GM23338 (cell line): ENCODE measurements around the gene DUSP10. TPM values are rescaled to one million over a fixed set of nuclear protein-coding genes. Genes with fewer than 3 reads are reported as not detected.

Experiments used
- ATAC-seq: fragments of 200-7000 bp; cut with Tn5 transposase; 3 replicates; pipeline ENCODE4 v1.9.1; 2020
- DNase-seq: peaks from one replicate; pipeline ENCODE4 v3.0.0-alpha.2; 2015; ENCODE audit warnings: low spot score
- H2AFZ ChIP-seq: fragments of 200-600 bp; sonication (generic); 2 replicates; pipeline ENCODE4 v1.8.0; 2016; ENCODE audit warnings: antibody characterized with exemption, mild to moderate bottlenecking, moderate library complexity
- H3F3A ChIP-seq: fragments of 200-600 bp; sonication (generic); replicated peaks from 2 replicates; pipeline ENCODE4 v1.8.0; 2017; ENCODE audit warnings: antibody characterized with exemption, mixed run types, low read depth
- H3K27ac ChIP-seq: fragments of 200-600 bp; sonication (generic); 2 replicates; pipeline ENCODE4 v1.6.1; 2016; ENCODE audit warnings: low read depth
- H3K27me3 ChIP-seq: fragments of 200-600 bp; sonication (generic); 2 replicates; pipeline ENCODE4 v1.8.0; 2016; ENCODE audit warnings: mild to moderate bottlenecking, mixed run types, moderate library complexity; ENCODE audit not compliant: insufficient read depth
- H3K36me3 ChIP-seq: fragments of 200-600 bp; sonication (generic); 2 replicates; pipeline ENCODE4 v1.8.0; 2016; ENCODE audit warnings: mild to moderate bottlenecking; ENCODE audit not compliant: insufficient read depth
- H3K4me1 ChIP-seq: fragments of 200-600 bp; sonication (generic); 2 replicates; pipeline ENCODE4 v1.8.0; 2016; ENCODE audit warnings: mild to moderate bottlenecking, moderate library complexity; ENCODE audit not compliant: insufficient read depth
- H3K4me2 ChIP-seq: fragments of 200-600 bp; sonication (generic); 2 replicates; pipeline ENCODE4 v1.7.1; 2017; ENCODE audit warnings: mixed run types
- H3K4me3 ChIP-seq: fragments of 200-600 bp; sonication (generic); 2 replicates; pipeline ENCODE4 v1.6.1; 2016; ENCODE audit warnings: mixed run types
- H3K79me2 ChIP-seq: fragments of 200-600 bp; sonication (generic); replicated peaks from 2 replicates; pipeline ENCODE4 v1.8.0; 2017; ENCODE audit warnings: mild to moderate bottlenecking; ENCODE audit not compliant: insufficient read depth
- H3K9me2 ChIP-seq: fragments of 200-600 bp; sonication (generic); 2 replicates; pipeline ENCODE4 v1.8.0; 2017; ENCODE audit not compliant: insufficient read depth
- H4K20me1 ChIP-seq: fragments of 200-600 bp; sonication (generic); replicated peaks from 2 replicates; pipeline ENCODE4 v1.8.0; 2017; ENCODE audit warnings: mild to moderate bottlenecking; ENCODE audit not compliant: insufficient read depth
- H3K27ac Mint-ChIP-seq: 2 replicates; pipeline ENCODE4 v1.8.0; 2020; ENCODE audit warnings: inconsistent platforms, mild to moderate bottlenecking, moderate library complexity, mixed read lengths
- H3K27me3 Mint-ChIP-seq: 3 replicates; pipeline ENCODE4 v1.8.0; 2022; ENCODE audit warnings: low read depth, mild to moderate bottlenecking, moderate library complexity, mixed read lengths, inconsistent platforms; ENCODE audit not compliant: insufficient read depth, poor library complexity
- H3K36me3 Mint-ChIP-seq: 3 replicates; pipeline ENCODE4 v1.8.0; 2021; ENCODE audit warnings: low read depth, mild to moderate bottlenecking, inconsistent platforms, moderate library complexity, mixed read lengths
- H3K4me1 Mint-ChIP-seq: 3 replicates; pipeline ENCODE4 v1.8.0; 2020; ENCODE audit warnings: mild to moderate bottlenecking, inconsistent platforms, mixed read lengths
- H3K4me3 Mint-ChIP-seq: 3 replicates; pipeline ENCODE4 v1.8.0; 2021; ENCODE audit warnings: moderate library complexity, mild to moderate bottlenecking, inconsistent platforms, mixed read lengths
- H3K9me3 Mint-ChIP-seq: 3 replicates; pipeline ENCODE4 v1.8.0; 2020; ENCODE audit warnings: moderate library complexity, mild to moderate bottlenecking, inconsistent platforms, mixed read lengths
- CREB1 ChIP-seq: fragments of 250-450 bp; sonication (Bioruptor Pico); IDR thresholded peaks from 2 replicates; pipeline ENCODE4 v1.5.0; 2020; ENCODE audit warnings: low read depth, mild to moderate bottlenecking, moderate library complexity
- NANOG ChIP-seq: IDR thresholded peaks from 2 replicates; pipeline ENCODE4 v1.6.1; 2016; ENCODE audit warnings: antibody characterized with exemption, borderline replicate concordance
- POLR2AphosphoS5 ChIP-seq: IDR thresholded peaks from 2 replicates; pipeline ENCODE4 v1.6.1; 2016; ENCODE audit warnings: antibody characterized with exemption, low read depth
- ZNF114 ChIP-seq: fragments of 250-450 bp; sonication (Bioruptor Pico); IDR thresholded peaks from 2 replicates; pipeline ENCODE4 v1.5.0; 2020; ENCODE audit warnings: mild to moderate bottlenecking, moderate library complexity
- polyA plus RNA-seq: library from polyadenylated mRNA; unstranded; fragments of >200 nt; fragmentation: Nextera tagmentation; extraction: Ambion mirVana; gene quantifications from 2 replicates; pipeline ENCODE4 v1.2.1, GENCODE V29; 2016
- total RNA-seq: library from RNA; depleted of rRNA; stranded (reverse); fragments of >200 nt; shearing (Covaris generic); gene quantifications from 2 replicates; pipeline ENCODE4 v1.2.3, GENCODE V29; 2014
- TF ChIP-seq, protein P1 (sequence below), 2 experiments: fragments of 200-600 bp in 1 of 2; sonication (generic) in 1 of 2; conservative IDR thresholded peaks; 2 replicates each; pipeline versions ENCODE4 v1.5.1 to v1.6.1; 2016 to 2017; ENCODE audit warnings: antibody characterized with exemption in 2 of 2, low read depth in 2 of 2, mild to moderate bottlenecking in 2 of 2, moderate library complexity in 1 of 2
- TF ChIP-seq, protein P2 (sequence below): IDR thresholded peaks from one replicate; pipeline ENCODE4 v1.6.1; 2018; ENCODE audit warnings: antibody characterized with exemption; ENCODE audit not compliant: unreplicated experiment
- TF ChIP-seq, protein P3 (sequence below): fragments of 250-450 bp; sonication (Bioruptor Pico); IDR thresholded peaks from 2 replicates; pipeline ENCODE4 v1.5.0; 2020; ENCODE audit warnings: mild to moderate bottlenecking, moderate library complexity

Gene DUSP10
- total and polyA plus RNA-seq, 2 experiments from 2014 or later: 1.5 to 1.6 TPM

DNA sequence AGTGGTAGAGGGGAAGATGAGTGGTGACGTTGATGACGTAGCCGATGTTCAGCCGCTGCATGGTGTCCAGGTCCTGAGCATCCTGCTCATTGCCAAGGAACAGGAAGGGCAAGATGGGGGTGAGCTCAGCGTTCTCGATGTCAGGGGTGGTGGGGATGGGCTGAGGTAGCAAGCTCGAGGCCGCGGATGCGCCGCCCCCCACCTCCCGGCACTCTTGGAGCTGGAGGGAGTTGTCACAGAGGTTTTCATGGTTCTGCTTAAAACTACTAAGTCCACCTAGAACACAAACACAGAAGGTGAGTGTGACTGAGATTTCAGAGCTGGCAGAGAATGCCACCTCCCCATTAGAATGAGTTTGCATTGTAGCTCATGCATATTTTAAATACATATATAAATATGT lies 35.7 kb downstream of the DUSP10 start:
- H3K36me3 Mint-ChIP-seq: no peaks in the 10 kb centered on the region
- H3K4me3 Mint-ChIP-seq: no peak overlapping the region
- ATAC-seq (no peak), DNase-seq (no peak)
- H3K4me3 ChIP-seq: no peak overlapping the region
- TF ChIP-seq POLR2AphosphoS5 (no peak), CREB1 (CRISPR knock-in tag) (no peak), NANOG (no peak)
- H3K4me2 ChIP-seq: no peak overlapping the region
- no peak overlapping the region for H3K27ac Mint-ChIP-seq
- H4K20me1 ChIP-seq: no peaks in the 10 kb centered on the region
- no peaks in the 10 kb centered on the region for H3K27me3 ChIP-seq
- H3F3A ChIP-seq: no peaks in the 10 kb centered on the region
- peaks cover 2% of the 10 kb centered on the region; the same call in 1 of the 3 replicates for H3K4me1 Mint-ChIP-seq
- no peak overlapping the region for H3K27ac ChIP-seq
- no peaks in the 10 kb centered on the region for H3K9me2 ChIP-seq
- H3K4me1 ChIP-seq: no peaks in the 10 kb centered on the region
- no peaks in the 10 kb centered on the region for H3K36me3 ChIP-seq
- no peaks in the 10 kb centered on the region for H3K79me2 ChIP-seq
- no peak overlapping the region for H2AFZ ChIP-seq
- H3K9me3 Mint-ChIP-seq: no peaks in the 10 kb centered on the region
- H3K27me3 Mint-ChIP-seq: peaks cover 3% of the 10 kb centered on the region

DNA sequence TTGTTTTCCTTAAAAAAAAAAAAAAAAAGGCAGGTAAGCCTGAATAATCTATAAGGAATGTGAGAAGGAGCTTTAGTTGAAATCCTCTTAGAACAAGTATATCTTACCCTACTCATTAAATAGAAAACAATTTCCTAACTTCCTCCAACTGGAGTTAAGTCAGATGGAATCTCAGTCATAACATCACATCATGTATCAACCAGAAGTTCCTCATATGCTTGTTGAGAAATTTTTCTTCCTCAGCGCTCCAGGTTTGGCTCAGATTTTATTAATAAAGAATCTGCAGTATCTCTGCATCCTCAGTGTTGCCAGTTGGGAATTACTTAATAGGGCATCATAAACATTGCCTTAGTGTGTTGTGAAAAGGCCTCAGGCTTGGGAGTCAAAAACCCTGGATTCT lies 37.6 kb downstream of the DUSP10 start:
- Histone ChIP-seq H3K4me1 (no peaks in the 10 kb centered on the region), H3K79me2 (no peaks in the 10 kb centered on the region), H3K9me2 (no peaks in the 10 kb centered on the region), H3K36me3 (no peaks in the 10 kb centered on the region), H3F3A (no peaks in the 10 kb centered on the region), H4K20me1 (no peaks in the 10 kb centered on the region), H2AFZ (no peak overlapping the region), H3K4me2 (no peak overlapping the region), H3K4me3 (no peak overlapping the region), H3K27me3 (no peaks in the 10 kb centered on the region), H3K27ac (no peak overlapping the region)
- ATAC-seq (no peak), DNase-seq (no peak)
- Mint-ChIP-seq H3K36me3 (no peaks in the 10 kb centered on the region), H3K9me3 (no peaks in the 10 kb centered on the region), H3K27ac (no peak overlapping the region), H3K27me3 (no peaks in the 10 kb centered on the region), H3K4me1 (peaks cover 2% of the 10 kb centered on the region; the same call in 1 of the 3 replicates), H3K4me3 (no peak overlapping the region)
- TF ChIP-seq, protein P1, sequence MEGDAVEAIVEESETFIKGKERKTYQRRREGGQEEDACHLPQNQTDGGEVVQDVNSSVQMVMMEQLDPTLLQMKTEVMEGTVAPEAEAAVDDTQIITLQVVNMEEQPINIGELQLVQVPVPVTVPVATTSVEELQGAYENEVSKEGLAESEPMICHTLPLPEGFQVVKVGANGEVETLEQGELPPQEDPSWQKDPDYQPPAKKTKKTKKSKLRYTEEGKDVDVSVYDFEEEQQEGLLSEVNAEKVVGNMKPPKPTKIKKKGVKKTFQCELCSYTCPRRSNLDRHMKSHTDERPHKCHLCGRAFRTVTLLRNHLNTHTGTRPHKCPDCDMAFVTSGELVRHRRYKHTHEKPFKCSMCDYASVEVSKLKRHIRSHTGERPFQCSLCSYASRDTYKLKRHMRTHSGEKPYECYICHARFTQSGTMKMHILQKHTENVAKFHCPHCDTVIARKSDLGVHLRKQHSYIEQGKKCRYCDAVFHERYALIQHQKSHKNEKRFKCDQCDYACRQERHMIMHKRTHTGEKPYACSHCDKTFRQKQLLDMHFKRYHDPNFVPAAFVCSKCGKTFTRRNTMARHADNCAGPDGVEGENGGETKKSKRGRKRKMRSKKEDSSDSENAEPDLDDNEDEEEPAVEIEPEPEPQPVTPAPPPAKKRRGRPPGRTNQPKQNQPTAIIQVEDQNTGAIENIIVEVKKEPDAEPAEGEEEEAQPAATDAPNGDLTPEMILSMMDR (conservative IDR thresholded peaks at IDR 0.05; ENCODE audit: low read depth in 2 of 2): no peak
- no peak for TF ChIP-seq ZNF114 (CRISPR knock-in tag)
- TF ChIP-seq, protein P2, sequence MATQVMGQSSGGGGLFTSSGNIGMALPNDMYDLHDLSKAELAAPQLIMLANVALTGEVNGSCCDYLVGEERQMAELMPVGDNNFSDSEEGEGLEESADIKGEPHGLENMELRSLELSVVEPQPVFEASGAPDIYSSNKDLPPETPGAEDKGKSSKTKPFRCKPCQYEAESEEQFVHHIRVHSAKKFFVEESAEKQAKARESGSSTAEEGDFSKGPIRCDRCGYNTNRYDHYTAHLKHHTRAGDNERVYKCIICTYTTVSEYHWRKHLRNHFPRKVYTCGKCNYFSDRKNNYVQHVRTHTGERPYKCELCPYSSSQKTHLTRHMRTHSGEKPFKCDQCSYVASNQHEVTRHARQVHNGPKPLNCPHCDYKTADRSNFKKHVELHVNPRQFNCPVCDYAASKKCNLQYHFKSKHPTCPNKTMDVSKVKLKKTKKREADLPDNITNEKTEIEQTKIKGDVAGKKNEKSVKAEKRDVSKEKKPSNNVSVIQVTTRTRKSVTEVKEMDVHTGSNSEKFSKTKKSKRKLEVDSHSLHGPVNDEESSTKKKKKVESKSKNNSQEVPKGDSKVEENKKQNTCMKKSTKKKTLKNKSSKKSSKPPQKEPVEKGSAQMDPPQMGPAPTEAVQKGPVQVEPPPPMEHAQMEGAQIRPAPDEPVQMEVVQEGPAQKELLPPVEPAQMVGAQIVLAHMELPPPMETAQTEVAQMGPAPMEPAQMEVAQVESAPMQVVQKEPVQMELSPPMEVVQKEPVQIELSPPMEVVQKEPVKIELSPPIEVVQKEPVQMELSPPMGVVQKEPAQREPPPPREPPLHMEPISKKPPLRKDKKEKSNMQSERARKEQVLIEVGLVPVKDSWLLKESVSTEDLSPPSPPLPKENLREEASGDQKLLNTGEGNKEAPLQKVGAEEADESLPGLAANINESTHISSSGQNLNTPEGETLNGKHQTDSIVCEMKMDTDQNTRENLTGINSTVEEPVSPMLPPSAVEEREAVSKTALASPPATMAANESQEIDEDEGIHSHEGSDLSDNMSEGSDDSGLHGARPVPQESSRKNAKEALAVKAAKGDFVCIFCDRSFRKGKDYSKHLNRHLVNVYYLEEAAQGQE: no peak
- TF ChIP-seq, protein P3, sequence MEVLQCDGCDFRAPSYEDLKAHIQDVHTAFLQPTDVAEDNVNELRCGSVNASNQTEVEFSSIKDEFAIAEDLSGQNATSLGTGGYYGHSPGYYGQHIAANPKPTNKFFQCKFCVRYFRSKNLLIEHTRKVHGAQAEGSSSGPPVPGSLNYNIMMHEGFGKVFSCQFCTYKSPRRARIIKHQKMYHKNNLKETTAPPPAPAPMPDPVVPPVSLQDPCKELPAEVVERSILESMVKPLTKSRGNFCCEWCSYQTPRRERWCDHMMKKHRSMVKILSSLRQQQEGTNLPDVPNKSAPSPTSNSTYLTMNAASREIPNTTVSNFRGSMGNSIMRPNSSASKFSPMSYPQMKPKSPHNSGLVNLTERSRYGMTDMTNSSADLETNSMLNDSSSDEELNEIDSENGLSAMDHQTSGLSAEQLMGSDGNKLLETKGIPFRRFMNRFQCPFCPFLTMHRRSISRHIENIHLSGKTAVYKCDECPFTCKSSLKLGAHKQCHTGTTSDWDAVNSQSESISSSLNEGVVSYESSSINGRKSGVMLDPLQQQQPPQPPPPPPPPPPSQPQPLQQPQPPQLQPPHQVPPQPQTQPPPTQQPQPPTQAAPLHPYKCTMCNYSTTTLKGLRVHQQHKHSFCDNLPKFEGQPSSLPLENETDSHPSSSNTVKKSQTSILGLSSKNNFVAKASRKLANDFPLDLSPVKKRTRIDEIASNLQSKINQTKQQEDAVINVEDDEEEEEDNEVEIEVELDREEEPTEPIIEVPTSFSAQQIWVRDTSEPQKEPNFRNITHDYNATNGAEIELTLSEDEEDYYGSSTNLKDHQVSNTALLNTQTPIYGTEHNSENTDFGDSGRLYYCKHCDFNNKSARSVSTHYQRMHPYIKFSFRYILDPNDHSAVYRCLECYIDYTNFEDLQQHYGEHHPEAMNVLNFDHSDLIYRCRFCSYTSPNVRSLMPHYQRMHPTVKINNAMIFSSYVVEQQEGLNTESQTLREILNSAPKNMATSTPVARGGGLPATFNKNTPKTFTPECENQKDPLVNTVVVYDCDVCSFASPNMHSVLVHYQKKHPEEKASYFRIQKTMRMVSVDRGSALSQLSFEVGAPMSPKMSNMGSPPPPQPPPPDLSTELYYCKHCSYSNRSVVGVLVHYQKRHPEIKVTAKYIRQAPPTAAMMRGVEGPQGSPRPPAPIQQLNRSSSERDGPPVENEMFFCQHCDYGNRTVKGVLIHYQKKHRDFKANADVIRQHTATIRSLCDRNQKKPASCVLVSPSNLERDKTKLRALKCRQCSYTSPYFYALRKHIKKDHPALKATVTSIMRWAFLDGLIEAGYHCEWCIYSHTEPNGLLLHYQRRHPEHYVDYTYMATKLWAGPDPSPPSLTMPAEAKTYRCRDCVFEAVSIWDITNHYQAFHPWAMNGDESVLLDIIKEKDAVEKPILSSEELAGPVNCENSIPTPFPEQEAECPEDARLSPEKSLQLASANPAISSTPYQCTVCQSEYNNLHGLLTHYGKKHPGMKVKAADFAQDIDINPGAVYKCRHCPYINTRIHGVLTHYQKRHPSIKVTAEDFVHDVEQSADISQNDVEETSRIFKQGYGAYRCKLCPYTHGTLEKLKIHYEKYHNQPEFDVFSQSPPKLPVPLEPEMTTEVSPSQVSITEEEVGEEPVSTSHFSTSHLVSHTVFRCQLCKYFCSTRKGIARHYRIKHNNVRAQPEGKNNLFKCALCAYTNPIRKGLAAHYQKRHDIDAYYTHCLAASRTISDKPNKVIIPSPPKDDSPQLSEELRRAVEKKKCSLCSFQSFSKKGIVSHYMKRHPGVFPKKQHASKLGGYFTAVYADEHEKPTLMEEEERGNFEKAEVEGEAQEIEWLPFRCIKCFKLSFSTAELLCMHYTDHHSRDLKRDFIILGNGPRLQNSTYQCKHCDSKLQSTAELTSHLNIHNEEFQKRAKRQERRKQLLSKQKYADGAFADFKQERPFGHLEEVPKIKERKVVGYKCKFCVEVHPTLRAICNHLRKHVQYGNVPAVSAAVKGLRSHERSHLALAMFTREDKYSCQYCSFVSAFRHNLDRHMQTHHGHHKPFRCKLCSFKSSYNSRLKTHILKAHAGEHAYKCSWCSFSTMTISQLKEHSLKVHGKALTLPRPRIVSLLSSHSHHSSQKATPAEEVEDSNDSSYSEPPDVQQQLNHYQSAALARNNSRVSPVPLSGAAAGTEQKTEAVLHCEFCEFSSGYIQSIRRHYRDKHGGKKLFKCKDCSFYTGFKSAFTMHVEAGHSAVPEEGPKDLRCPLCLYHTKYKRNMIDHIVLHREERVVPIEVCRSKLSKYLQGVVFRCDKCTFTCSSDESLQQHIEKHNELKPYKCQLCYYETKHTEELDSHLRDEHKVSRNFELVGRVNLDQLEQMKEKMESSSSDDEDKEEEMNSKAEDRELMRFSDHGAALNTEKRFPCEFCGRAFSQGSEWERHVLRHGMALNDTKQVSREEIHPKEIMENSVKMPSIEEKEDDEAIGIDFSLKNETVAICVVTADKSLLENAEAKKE (CRISPR knock-in tag): no peak
- no peak for TF ChIP-seq POLR2AphosphoS5
